Stimulated activated CD8-positive, alpha-beta memory T cell treated with anti-CD3 and anti-CD28 coated beads, Interleukin-2, amount 100 ng/mL, for 48 hours (primary cell): ENCODE data around the gene CACNA2D4.

Experiments
- DNase-seq, 2 donors: peaks; one replicate each; pipeline ENCODE4 v3.0.0-alpha.2; 2020; ENCODE audit warnings: low read depth in 2 of 2

CACNA2D4 gene

GRCh38 chr12:1815814-1816729 lies 102.4 kb downstream of the CACNA2D4 start:
- no peak for DNase-seq

- no peak for DNase-seq
Measured at GRCh38 chr12:1815108-1815507, 103.3 kb downstream of the CACNA2D4 start.

- DNase-seq, result no peak
Measured at GRCh38 chr12:1814266-1814665, 104.2 kb downstream of the CACNA2D4 start.

GRCh38 chr12:1812650-1813302 lies 105.7 kb downstream of the CACNA2D4 start:
- DNase-seq, result no peak

- DNase-seq, result no peak
Measured at GRCh38 chr12:1811948-1812291, 106.5 kb downstream of the CACNA2D4 start.

GRCh38 chr12:1811281-1811947 lies 107.0 kb downstream of the CACNA2D4 start:
- DNase-seq, result peak in 1 of 2 donors; percentile 38

- no peak for DNase-seq
Measured at GRCh38 chr12:1810931-1811280, 107.5 kb downstream of the CACNA2D4 start.

- no peak for DNase-seq
Measured at GRCh38 chr12:1810201-1810930, 108.1 kb downstream of the CACNA2D4 start.

- DNase-seq, result no peak
Measured at GRCh38 chr12:1809591-1810190, 108.8 kb downstream of the CACNA2D4 start.

- DNase-seq, result no peak
Measured at GRCh38 chr12:1808798-1809480, 109.5 kb downstream of the CACNA2D4 start.

GRCh38 chr12:1808036-1808797 lies 110.2 kb downstream of the CACNA2D4 start:
- DNase-seq, result no peak

GRCh38 chr12:1807087-1807860 lies 111.2 kb downstream of the CACNA2D4 start:
- no peak for DNase-seq

- DNase-seq, result no peak
Measured at GRCh38 chr12:1806301-1807086, 112.0 kb downstream of the CACNA2D4 start.

- no peak for DNase-seq
Measured at GRCh38 chr12:1805441-1806081, 112.9 kb downstream of the CACNA2D4 start.

GRCh38 chr12:1804545-1805332 lies 113.7 kb downstream of the CACNA2D4 start:
- peak; percentile 69 to 77 for DNase-seq

GRCh38 chr12:1803736-1804135 lies 114.7 kb downstream of the CACNA2D4 start:
- DNase-seq, result no peak

- DNase-seq, result no peak
Measured at GRCh38 chr12:1801303-1801975, 117.0 kb downstream of the CACNA2D4 start.
